ENCODE measurements around the gene ZDHHC22. TPM values are rescaled to one million over a fixed set of nuclear protein-coding genes. Genes with fewer than 3 reads are reported as not detected.

ZDHHC22 gene
- total RNA-seq, 1 donor from 2014 or later = not detected

Other genes with a start within 250 kb of the ZDHHC22 start
- gene IRF2BPL, start 113.1 kb downstream of the ZDHHC22 start, total RNA-seq = 50.6 TPM
- gene CIPC, start 43.5 kb downstream of the ZDHHC22 start, total RNA-seq = 24.9 TPM
- gene TMEM63C, start 40.0 kb upstream of the ZDHHC22 start, total RNA-seq = 0.06 TPM
- gene NGB, start 129.4 kb upstream of the ZDHHC22 start, total RNA-seq = not detected
- 29.4 TPM for gene POMT2, start 179.1 kb upstream of the ZDHHC22 start, total RNA-seq
- 9.8 TPM for gene GSTZ1, start 179.2 kb upstream of the ZDHHC22 start, total RNA-seq
- gene TMED8, start 235.3 kb upstream of the ZDHHC22 start, total RNA-seq = 11.3 TPM
- 0.41 TPM for gene SAMD15, start 235.6 kb upstream of the ZDHHC22 start, total RNA-seq